Parathyroid adenoma (tissue), 2 donors: ENCODE results near the gene PBX4.

Experiments used
- H2AFZ ChIP-seq: fragments of 300-600 bp; sonication (generic); one replicate; pipeline ENCODE4 v1.7.0; 2017; ENCODE audit warnings: antibody characterized with exemption, mild to moderate bottlenecking
- H3K27ac ChIP-seq: fragments of 300-600 bp; sonication (generic); one replicate; pipeline ENCODE4 v1.7.0; 2017
- H3K27me3 ChIP-seq: fragments of 300-600 bp; sonication (generic); one replicate; pipeline ENCODE4 v1.7.0; 2017; ENCODE audit warnings: low read length; ENCODE audit not compliant: control insufficient read depth, insufficient read depth
- H3K36me3 ChIP-seq: fragments of 300-600 bp; sonication (generic); one replicate; pipeline ENCODE4 v1.7.0; 2017; ENCODE audit warnings: low read length; ENCODE audit not compliant: control insufficient read depth, insufficient read depth
- H3K4me1 ChIP-seq: fragments of 300-600 bp; sonication (generic); one replicate; pipeline ENCODE4 v1.7.0; 2017; ENCODE audit warnings: control low read depth
- H3K4me2 ChIP-seq: fragments of 300-600 bp; sonication (generic); one replicate; pipeline ENCODE4 v1.7.0; 2017; ENCODE audit warnings: low read length
- H3K4me3 ChIP-seq: fragments of 300-600 bp; sonication (generic); one replicate; pipeline ENCODE4 v1.7.0; 2017; ENCODE audit warnings: low read depth, low read length
- H3K79me2 ChIP-seq: fragments of 300-600 bp; sonication (generic); one replicate; pipeline ENCODE4 v1.7.0; 2017; ENCODE audit warnings: control low read depth
- H3K9ac ChIP-seq: fragments of 300-600 bp; sonication (generic); one replicate; pipeline ENCODE4 v1.7.0; 2017; ENCODE audit warnings: mild to moderate bottlenecking
- H3K9me3 ChIP-seq: fragments of 300-600 bp; sonication (generic); one replicate; pipeline ENCODE4 v1.7.0; 2017; ENCODE audit warnings: low read length; ENCODE audit not compliant: control insufficient read depth
- TF ChIP-seq, protein P1 (sequence below): fragments of 300-600 bp; sonication (generic); IDR thresholded peaks from one replicate; pipeline ENCODE4 v1.7.0; 2017; ENCODE audit warnings: antibody characterized with exemption, mild to moderate bottlenecking
- donor health status: primary hyperparathyroidism.

The PBX4 gene

DNA sequence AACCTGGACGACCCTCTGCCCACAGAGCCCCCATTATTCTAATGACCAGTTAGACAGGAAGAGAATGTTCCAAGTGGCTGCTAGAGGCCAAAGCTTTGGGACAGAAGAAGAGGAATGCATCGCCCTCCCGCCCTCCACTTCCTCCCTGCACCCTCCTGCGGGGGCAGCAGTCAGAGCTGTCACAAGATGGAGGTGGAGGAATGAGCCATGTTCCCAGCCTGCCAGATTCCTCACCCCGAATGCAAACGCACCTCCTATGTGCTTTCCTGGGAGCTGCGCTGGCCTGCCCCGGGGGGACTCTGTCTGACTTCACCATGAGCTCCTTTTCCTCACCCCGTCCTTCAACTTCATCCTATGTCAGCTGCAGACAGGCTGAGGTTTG is 88.1 kb downstream of the PBX4 start:
- Histone ChIP-seq H3K79me2 (peaks cover 2% of the 10 kb centered on the region), H3K27ac (no peak overlapping the region), H2AFZ (no peak overlapping the region), H3K4me2 (no peak overlapping the region), H3K27me3 (no peaks in the 10 kb centered on the region), H3K9ac (no peak overlapping the region), H3K4me3 (no peak overlapping the region), H3K4me1 (no peaks in the 10 kb centered on the region), H3K9me3 (no peaks in the 10 kb centered on the region), H3K36me3 (no peaks in the 10 kb centered on the region)
- TF ChIP-seq, protein P1, sequence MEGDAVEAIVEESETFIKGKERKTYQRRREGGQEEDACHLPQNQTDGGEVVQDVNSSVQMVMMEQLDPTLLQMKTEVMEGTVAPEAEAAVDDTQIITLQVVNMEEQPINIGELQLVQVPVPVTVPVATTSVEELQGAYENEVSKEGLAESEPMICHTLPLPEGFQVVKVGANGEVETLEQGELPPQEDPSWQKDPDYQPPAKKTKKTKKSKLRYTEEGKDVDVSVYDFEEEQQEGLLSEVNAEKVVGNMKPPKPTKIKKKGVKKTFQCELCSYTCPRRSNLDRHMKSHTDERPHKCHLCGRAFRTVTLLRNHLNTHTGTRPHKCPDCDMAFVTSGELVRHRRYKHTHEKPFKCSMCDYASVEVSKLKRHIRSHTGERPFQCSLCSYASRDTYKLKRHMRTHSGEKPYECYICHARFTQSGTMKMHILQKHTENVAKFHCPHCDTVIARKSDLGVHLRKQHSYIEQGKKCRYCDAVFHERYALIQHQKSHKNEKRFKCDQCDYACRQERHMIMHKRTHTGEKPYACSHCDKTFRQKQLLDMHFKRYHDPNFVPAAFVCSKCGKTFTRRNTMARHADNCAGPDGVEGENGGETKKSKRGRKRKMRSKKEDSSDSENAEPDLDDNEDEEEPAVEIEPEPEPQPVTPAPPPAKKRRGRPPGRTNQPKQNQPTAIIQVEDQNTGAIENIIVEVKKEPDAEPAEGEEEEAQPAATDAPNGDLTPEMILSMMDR: no peak

DNA sequence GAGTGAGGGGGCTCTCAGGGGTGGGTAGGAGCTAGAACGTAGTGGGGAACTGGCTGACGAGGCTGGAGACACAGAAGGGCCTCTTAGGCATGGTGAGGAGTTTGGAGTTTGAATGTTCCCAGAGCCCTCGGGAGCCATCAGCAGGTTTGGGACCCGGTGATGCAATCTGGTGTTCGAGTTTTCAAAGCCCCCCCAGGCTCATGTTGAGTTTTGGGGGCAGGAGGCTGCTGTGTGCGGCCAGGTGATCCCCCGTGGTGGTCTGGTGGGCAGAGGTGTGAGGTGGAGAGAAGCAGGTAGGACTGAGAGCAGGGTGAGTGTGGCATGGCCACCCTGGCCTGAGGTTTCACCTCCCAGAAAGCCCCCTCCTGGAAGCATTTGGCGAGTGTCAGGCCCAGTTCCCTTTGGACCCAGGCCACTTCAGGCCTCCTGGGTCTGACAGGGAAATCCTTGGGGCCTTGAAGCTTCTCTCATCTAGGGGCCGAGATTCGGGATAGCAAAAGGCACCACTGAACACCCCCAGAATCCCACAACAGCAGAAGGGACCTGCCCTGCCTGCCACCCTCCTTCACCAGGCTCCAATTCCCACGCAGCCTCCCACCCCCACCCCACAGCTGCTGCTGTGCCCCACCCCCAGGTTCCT is 88.6 kb downstream of the PBX4 start:
- Histone ChIP-seq H3K36me3 (no peaks in the 10 kb centered on the region), H3K4me3 (no peak overlapping the region), H3K9me3 (no peaks in the 10 kb centered on the region), H3K27me3 (no peaks in the 10 kb centered on the region), H3K4me2 (no peak overlapping the region), H3K79me2 (peaks cover 5% of the 10 kb centered on the region), H3K4me1 (no peaks in the 10 kb centered on the region), H3K27ac (no peak overlapping the region), H3K9ac (no peak overlapping the region), H2AFZ (no peak overlapping the region)
- TF ChIP-seq, protein P1: no peak

DNA sequence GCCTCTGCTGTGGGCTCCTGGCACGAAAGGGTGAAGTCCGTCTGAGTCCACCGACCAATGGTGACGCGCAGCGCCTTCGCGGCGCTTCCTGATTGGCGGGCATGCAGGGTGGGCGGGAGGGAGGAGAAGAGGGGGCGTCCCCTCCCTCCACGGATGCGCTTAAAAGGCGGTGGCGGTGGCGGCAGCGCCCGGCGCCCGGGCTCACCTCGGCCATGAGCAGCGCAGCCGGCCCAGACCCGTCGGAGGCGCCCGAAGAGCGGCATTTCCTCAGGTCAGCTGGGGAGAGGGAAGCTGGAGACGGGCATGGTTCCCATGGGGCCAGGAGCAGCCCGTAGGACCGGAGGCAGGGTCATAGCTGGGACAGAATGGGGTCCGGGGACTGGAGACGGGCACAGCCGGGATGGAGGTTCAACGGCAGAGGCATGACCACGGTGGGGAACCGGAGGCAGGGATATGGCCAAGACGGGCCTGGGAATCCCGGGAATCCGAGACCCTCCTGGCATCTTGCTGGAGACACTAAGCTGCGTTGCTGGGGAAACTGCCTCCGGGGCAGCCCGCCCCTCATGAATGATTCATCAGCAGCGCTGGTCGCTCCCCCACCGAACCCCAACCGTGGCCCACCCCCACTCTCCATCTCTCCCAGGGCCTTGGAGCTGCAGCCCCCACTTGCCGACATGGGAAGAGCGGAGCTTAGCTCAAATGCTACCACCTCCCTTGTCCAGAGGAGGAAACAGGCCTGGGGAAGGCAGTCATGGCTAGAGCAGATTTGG is 89.6 kb downstream of the PBX4 start, which contains the start of gene YJEFN3:
YJEFN3 (plus strand) TSS at position 191 of the 770 bp plus-strand sequence; CDS start at position 213, 22 bp downstream.
- Histone ChIP-seq H3K9me3 (no peaks in the 10 kb centered on the region), H3K36me3 (no peaks in the 10 kb centered on the region), H3K79me2 (peaks cover 8% of the 10 kb centered on the region), H2AFZ (no peak within 1 kb of the TSS), H3K4me2 (no peak within 1 kb of the TSS), H3K27ac (no peak within 1 kb of the TSS), H3K27me3 (no peaks in the 10 kb centered on the region), H3K9ac (no peak within 1 kb of the TSS), H3K4me3 (no peak within 1 kb of the TSS), H3K4me1 (no peaks in the 10 kb centered on the region)
- TF ChIP-seq, protein P1: no peak

DNA sequence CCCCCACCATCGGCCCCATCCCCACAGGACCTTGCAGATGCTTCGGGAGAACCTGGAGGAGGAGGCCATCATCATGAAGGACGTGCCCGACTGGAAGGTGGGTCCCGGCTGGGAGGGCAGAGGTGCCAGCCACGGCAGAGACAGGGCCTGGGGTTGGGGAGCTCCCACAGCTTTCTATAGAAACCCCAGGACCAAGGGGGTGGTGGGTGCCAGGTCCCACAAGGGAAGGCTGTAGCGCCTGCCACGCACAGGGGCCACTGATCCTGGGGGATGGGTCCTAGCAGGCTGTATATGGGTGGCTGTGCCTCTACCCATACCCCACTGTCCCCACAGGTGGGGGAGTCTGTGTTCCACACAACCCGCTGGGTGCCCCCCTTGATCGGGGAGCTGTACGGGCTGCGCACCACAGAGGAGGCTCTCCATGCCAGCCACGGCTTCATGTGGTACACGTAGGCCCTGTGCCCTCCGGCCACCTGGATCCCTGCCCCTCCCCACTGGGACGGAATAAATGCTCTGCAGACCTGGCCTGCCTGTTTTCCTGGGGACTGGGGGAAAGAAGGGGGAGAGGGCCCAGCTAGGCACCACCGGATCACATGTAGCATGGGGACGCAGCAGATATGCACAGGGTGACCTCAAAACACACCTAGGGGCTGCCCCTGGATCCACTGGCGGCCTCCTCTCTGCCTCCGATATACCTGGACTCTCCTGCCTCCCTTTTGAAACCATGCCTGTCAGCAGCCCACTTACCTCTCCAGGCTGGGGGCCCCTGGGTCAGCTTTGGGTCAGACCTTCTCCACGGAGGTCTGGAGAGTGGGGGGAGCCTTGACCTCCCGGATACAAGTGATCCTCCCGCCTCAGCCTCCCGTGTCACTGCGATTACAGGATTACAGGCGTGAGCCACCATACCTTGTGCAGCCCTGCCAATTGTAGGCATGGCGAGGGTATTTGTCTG is 90.5 kb downstream of the PBX4 start:
- Histone ChIP-seq H3K27me3 (no peaks in the 10 kb centered on the region), H3K9ac (no peak overlapping the region), H3K36me3 (no peaks in the 10 kb centered on the region), H3K79me2 (peaks cover 11% of the 10 kb centered on the region), H2AFZ (no peak overlapping the region), H3K27ac (no peak overlapping the region), H3K9me3 (no peaks in the 10 kb centered on the region), H3K4me3 (no peak overlapping the region), H3K4me2 (no peak overlapping the region), H3K4me1 (no peaks in the 10 kb centered on the region)
- TF ChIP-seq, protein P1: no peak
